ENCODE measurements around the gene ATXN7L1.

Gene ATXN7L1

GRCh38 chr7:105565190-105565589 is 311.2 kb downstream of the ATXN7L1 start:
- DNase-seq: no peak

DNA sequence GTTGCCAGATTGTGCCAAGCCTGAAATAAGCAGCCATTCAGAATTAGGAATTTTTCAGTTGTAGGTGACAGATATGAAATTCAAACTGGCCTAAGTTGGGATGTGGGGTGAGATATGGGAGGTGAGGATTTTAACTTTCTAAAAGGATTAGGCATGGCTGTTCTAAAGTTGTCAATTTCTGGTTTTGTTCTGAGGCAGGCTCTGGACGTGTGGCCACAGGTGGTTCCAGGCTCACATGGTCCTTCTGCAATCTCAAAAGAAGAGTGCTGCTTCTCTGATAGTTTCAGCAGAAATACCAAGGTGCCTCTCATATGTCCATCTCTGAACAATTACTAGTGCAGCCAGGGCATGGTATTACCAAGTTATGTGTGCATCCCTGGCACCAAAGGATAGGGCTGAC is 316.5 kb downstream of the ATXN7L1 start:
- DNase-seq: no peak
